Ovary (tissue), 3 donors: ENCODE results near the gene PIK3R1.

ENCODE experiments used
- EP300 ChIP-seq: sonication (generic); formaldehyde crosslinking; IDR thresholded peaks from one replicate; pipeline ENCODE4 v1.6.1; 2017; ENCODE audit warnings: antibody characterized with exemption
- POLR2A ChIP-seq: fragments of 450-650 bp; IDR thresholded peaks from one replicate; pipeline ENCODE4 v1.6.1; 2017; ENCODE audit warnings: antibody characterized with exemption, mild to moderate bottlenecking, moderate library complexity
- TF ChIP-seq, protein P1 (sequence below), 3 donors: fragments of 450-650 bp in 2 of 3; fragments of 200-600 bp in 1 of 3; IDR thresholded peaks; one replicate each; pipeline versions ENCODE4 v1.5.1 to v1.8.0; 2016 to 2022; ENCODE audit warnings: antibody characterized with exemption in 3 of 3, mild to moderate bottlenecking in 1 of 3
- donor health status: DM: no; HTN: no; CAD: no.

DNA sequence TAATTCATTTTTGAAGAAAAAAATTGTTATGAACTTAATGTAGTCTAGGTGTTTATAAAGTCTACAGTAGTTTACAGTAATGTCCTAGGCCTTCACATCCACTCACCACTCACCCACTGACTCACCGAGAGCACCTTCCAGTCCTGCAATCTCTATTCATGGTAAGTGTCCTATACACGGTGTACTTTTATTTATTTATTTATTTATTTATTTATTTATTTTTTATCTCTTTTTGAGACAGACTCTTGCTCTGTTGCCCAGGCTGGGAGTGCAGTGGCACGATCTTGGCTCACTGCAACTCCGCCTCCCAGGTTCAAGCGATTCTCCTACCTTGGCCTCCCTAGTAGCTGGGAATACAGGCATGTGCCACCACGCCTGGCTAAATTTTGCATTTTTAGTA, 39.3 kb upstream of the PIK3R1 start:
- TF ChIP-seq, protein P1, sequence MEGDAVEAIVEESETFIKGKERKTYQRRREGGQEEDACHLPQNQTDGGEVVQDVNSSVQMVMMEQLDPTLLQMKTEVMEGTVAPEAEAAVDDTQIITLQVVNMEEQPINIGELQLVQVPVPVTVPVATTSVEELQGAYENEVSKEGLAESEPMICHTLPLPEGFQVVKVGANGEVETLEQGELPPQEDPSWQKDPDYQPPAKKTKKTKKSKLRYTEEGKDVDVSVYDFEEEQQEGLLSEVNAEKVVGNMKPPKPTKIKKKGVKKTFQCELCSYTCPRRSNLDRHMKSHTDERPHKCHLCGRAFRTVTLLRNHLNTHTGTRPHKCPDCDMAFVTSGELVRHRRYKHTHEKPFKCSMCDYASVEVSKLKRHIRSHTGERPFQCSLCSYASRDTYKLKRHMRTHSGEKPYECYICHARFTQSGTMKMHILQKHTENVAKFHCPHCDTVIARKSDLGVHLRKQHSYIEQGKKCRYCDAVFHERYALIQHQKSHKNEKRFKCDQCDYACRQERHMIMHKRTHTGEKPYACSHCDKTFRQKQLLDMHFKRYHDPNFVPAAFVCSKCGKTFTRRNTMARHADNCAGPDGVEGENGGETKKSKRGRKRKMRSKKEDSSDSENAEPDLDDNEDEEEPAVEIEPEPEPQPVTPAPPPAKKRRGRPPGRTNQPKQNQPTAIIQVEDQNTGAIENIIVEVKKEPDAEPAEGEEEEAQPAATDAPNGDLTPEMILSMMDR (IDR thresholded peaks at IDR 0.05): no peak
- TF ChIP-seq POLR2A: no peak
- TF ChIP-seq EP300: no peak
